Activated T-cell treated with anti-CD3 and anti-CD28 coated beads, Interleukin-2, amount 50 U/mL, for 24 hours (primary cell): ENCODE results near the gene PLIN1.
A peak's percentile ranks its signal among the peaks of the same experiment; 100 is the strongest.
"Not testable (repeated sequence)": the region's sequence is repeated elsewhere in the genome, so short reads cannot be mapped to it uniquely, and the experiment has no call there.

Source experiments
- DNase-seq: peaks from one replicate; pipeline ENCODE4 v3.0.0-alpha.2; 2020
- H3K27ac Mint-ChIP-seq: 2 replicates; pipeline ENCODE4 v1.8.0; 2020; ENCODE audit warnings: mild to moderate bottlenecking, mixed read lengths
- H3K27me3 Mint-ChIP-seq: 2 replicates; pipeline ENCODE4 v1.8.0; 2020; ENCODE audit warnings: mixed read lengths
- H3K36me3 Mint-ChIP-seq: 2 replicates; pipeline ENCODE4 v1.8.0; 2020; ENCODE audit warnings: low read depth, mixed read lengths
- H3K4me1 Mint-ChIP-seq: 2 replicates; pipeline ENCODE4 v1.8.0; 2020; ENCODE audit warnings: low read depth, mixed read lengths
- H3K4me3 Mint-ChIP-seq: 2 replicates; pipeline ENCODE4 v1.8.0; 2020; ENCODE audit warnings: mild to moderate bottlenecking, moderate library complexity, mixed read lengths
- H3K9me3 Mint-ChIP-seq: 2 replicates; pipeline ENCODE4 v1.8.0; 2020; ENCODE audit warnings: mixed read lengths

Gene PLIN1

DNA sequence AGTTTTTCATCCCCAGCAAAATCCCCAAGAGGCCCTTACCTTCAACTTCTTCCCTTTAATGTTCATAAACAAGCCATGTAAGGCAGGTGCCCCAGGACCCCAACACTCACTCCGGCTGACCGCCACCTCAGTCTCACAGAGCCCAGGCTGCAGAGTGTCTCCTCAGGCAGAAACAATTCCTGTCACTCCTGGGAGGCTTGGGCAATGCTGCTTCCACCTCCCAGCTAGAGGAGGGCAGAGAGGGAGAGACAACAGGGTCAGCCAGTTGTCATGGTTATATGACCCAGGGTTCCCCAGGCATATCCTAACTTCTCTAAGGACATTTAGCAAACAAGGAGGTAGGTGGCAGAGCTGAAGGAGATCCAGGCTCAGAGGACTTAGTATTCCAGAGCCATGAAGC lies at the start of gene PLIN1:
Gene PLIN1 (minus strand): TSS at position 156 of the 400 bp plus-strand sequence. CDS start 1,878 bp downstream, outside the sequence.
- Mint-ChIP-seq H3K9me3 (no peaks in the 10 kb centered on the region), H3K27ac (no peak within 1 kb of the TSS), H3K36me3 (peaks cover 7% of the 10 kb centered on the region), H3K4me3 (no peak within 1 kb of the TSS), H3K27me3 (no peaks in the 10 kb centered on the region), H3K4me1 (no peaks in the 10 kb centered on the region)
- no peak for DNase-seq

DNA sequence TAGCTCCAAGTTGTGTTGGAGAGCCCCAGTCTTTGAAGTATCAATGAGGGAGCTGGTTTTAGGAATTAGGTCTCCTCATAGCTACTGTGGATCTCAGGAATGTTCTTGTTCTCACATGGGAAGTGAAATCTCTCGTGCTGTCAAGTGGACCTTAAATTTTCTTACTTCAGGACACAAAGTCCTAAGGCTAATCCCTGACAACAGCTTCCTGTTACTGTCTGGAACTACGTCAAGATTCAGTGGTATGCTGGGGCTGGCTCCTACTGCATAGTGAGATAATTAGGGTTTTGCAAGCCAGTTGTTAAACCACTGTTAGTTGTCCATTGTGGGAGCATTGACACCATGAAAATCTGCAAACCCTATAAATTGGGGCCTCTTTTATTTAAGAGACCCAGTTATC lies 49.1 kb upstream of the PLIN1 start:
- Mint-ChIP-seq H3K36me3 (no peaks in the 10 kb centered on the region), H3K4me1 (no peaks in the 10 kb centered on the region), H3K4me3 (no peak overlapping the region), H3K27ac (no peak overlapping the region), H3K27me3 (no peaks in the 10 kb centered on the region), H3K9me3 (peaks cover 3% of the 10 kb centered on the region)
- DNase-seq: no peak

GRCh38 chr15:89725064-89725463 lies 45.9 kb upstream of the PLIN1 start:
- no peaks in the 10 kb centered on the region for H3K4me1 Mint-ChIP-seq
- no peak overlapping the region for H3K4me3 Mint-ChIP-seq
- peaks cover 5% of the 10 kb centered on the region for H3K27me3 Mint-ChIP-seq
- H3K9me3 Mint-ChIP-seq: peaks cover 3% of the 10 kb centered on the region
- no peak overlapping the region for H3K27ac Mint-ChIP-seq
- no peaks in the 10 kb centered on the region for H3K36me3 Mint-ChIP-seq
- DNase-seq: no peak

DNA sequence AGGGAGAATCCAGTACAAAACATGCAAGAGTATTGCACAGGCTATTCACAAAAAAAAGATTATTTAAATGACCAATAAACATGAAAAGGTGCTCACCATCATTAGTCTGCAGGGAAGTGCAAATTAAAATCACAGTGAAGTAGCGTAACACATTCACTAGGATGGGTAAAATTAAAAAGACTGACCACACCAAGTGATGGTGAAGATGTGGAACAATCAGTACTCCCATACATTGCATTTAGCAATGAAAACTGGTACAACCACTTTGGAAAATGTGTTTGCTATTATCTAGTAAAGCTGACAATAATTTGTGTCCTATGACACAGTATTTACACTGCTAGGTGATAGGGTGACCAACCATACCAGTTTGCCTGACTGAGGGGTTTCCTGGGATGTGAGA lies 45.5 kb upstream of the PLIN1 start:
- H3K4me3 Mint-ChIP-seq: no peak overlapping the region
- no peak for DNase-seq
- no peaks in the 10 kb centered on the region for H3K4me1 Mint-ChIP-seq
- no peaks in the 10 kb centered on the region for H3K36me3 Mint-ChIP-seq
- H3K27me3 Mint-ChIP-seq: peaks cover 5% of the 10 kb centered on the region
- H3K9me3 Mint-ChIP-seq: peaks cover 3% of the 10 kb centered on the region
- no peak overlapping the region for H3K27ac Mint-ChIP-seq

- Mint-ChIP-seq H3K9me3 (peaks cover 3% of the 10 kb centered on the region), H3K27me3 (peaks cover 5% of the 10 kb centered on the region), H3K4me3 (no peak overlapping the region), H3K36me3 (no peaks in the 10 kb centered on the region), H3K4me1 (no peaks in the 10 kb centered on the region), H3K27ac (no peak overlapping the region)
- no peak for DNase-seq
Observed at GRCh38 chr15:89723031-89723430, 43.9 kb upstream of the PLIN1 start.

DNA sequence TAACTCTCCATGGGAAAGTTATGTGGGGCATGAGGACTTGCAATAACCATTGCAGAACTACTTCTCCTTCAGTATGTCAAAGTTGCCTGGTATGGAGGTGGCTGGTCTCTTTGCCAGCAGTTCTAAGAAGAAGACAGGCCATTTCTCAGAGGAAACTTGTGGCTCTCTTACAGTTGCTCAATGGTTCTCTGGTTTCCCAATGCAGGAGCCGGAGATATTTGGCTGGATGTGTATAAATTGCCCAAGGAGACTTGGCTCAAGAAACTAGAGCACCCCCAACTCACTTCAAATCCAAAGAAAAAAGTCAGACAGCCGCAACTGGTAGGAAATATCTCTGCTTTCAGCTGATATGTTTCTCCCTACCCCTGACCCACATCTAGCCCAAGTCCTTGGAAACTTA lies 35.6 kb upstream of the PLIN1 start:
- H3K4me1 Mint-ChIP-seq: no peaks in the 10 kb centered on the region
- no peaks in the 10 kb centered on the region for H3K9me3 Mint-ChIP-seq
- peaks cover 2% of the 10 kb centered on the region for H3K27me3 Mint-ChIP-seq
- H3K36me3 Mint-ChIP-seq: no peaks in the 10 kb centered on the region
- DNase-seq: no peak
- no peak overlapping the region for H3K4me3 Mint-ChIP-seq
- no peak overlapping the region for H3K27ac Mint-ChIP-seq

DNA sequence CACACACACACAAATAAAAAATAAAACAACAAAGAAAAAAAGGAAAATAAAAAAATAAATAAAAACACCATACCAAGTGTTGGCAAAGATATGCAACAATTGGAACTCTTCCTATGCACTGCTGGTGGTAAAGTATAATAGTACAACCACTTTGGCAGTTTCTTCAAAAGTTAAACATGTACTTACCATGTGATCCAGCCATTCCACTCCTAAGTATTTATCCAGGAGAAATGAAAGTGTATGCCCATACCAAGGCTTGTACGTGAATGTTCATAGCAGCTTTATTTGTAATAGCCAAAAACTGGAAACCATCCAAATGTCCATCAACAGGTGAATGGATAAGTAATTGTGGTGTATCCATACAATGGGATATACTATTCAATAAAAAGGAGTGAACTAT lies 28.4 kb upstream of the PLIN1 start:
- Mint-ChIP-seq H3K36me3 (no peaks in the 10 kb centered on the region), H3K9me3 (no peaks in the 10 kb centered on the region), H3K4me3 (no peak overlapping the region), H3K4me1 (no peaks in the 10 kb centered on the region), H3K27me3 (peaks cover 24% of the 10 kb centered on the region), H3K27ac (no peak overlapping the region)
- no peak for DNase-seq

GRCh38 chr15:89704411-89704810 lies 25.2 kb upstream of the PLIN1 start:
- no peak overlapping the region for H3K27ac Mint-ChIP-seq
- no peaks in the 10 kb centered on the region for H3K9me3 Mint-ChIP-seq
- no peaks in the 10 kb centered on the region for H3K36me3 Mint-ChIP-seq
- H3K27me3 Mint-ChIP-seq: peaks cover 34% of the 10 kb centered on the region
- DNase-seq: no peak
- no peak overlapping the region for H3K4me3 Mint-ChIP-seq
- no peaks in the 10 kb centered on the region for H3K4me1 Mint-ChIP-seq

DNA sequence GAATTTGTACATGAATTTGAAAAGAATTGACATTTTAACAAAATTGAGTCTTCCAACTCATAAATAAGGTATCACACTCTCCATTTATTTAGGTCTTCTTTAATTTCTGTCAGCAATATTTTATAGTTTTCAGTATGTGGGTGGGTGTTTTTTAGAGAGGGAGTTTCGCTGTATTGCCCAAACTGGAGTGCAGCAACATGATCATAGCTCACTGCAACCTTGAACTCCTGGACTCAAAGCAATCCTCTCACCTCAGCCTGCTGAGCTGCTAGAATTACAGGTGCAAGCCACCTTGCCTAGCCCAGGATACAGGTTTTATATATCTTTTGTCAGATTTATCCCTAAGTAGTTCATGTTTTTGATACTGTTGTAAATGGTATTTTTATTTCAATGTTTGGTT lies 16.0 kb upstream of the PLIN1 start:
- Mint-ChIP-seq H3K9me3 (no peaks in the 10 kb centered on the region), H3K4me3 (no peak overlapping the region), H3K27ac (no peak overlapping the region), H3K27me3 (peaks cover 3% of the 10 kb centered on the region), H3K36me3 (peaks cover 7% of the 10 kb centered on the region), H3K4me1 (peaks cover 13% of the 10 kb centered on the region)
- DNase-seq: no peak

- Mint-ChIP-seq H3K4me1 (peaks cover 18% of the 10 kb centered on the region), H3K27me3 (peaks cover 3% of the 10 kb centered on the region), H3K4me3 (no peak overlapping the region), H3K36me3 (peaks cover 9% of the 10 kb centered on the region), H3K9me3 (no peaks in the 10 kb centered on the region), H3K27ac (no peak overlapping the region)
- no peak for DNase-seq
Observed at GRCh38 chr15:89693696-89694095, 14.5 kb upstream of the PLIN1 start.

DNA sequence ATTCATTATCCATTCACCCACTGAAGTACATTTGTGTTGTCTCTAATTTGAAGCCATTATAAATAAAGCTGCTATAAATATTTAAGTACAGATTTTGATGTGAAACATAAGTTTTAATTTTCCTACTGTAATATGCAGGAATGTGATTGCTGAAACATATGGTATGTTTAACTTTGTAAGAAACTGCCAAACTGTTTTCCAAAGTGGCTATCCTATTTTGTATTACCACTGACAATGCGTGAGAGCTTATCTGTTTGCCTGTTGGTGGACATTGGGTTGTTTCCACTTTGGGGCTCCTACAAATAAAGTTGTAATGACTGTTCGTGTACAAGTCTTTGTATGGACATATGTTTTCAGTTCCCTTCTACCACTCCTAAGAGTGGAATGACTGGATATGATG lies 13.9 kb upstream of the PLIN1 start:
- no peak overlapping the region for H3K27ac Mint-ChIP-seq

GRCh38 chr15:89690276-89691218 lies 11.4 kb upstream of the PLIN1 start, which contains the start of the genes PEX11A and WDR93:
Gene PEX11A (minus strand): TSS chr15:89690754. CDS start chr15:89690632, 122 bp downstream.
Gene WDR93 (plus strand): TSS chr15:89690811. CDS start chr15:89701747, 10,936 bp downstream.
- H3K4me3 Mint-ChIP-seq: peak within 1 kb of the TSS; percentile 88
- no peaks in the 10 kb centered on the region for H3K27me3 Mint-ChIP-seq
- H3K9me3 Mint-ChIP-seq: no peaks in the 10 kb centered on the region
- peak within 1 kb of the TSS; percentile 81 for H3K27ac Mint-ChIP-seq
- peaks cover 10% of the 10 kb centered on the region for H3K36me3 Mint-ChIP-seq
- peak; percentile 88 for DNase-seq
- peaks cover 18% of the 10 kb centered on the region for H3K4me1 Mint-ChIP-seq

More for the DNA sequence above, 13.9 kb upstream of the PLIN1 start:
- H3K36me3 Mint-ChIP-seq: peaks cover 9% of the 10 kb centered on the region
- no peak for DNase-seq
- H3K4me3 Mint-ChIP-seq: no peak overlapping the region
- H3K27me3 Mint-ChIP-seq: peaks cover 3% of the 10 kb centered on the region
- no peaks in the 10 kb centered on the region for H3K9me3 Mint-ChIP-seq
- H3K4me1 Mint-ChIP-seq: peaks cover 18% of the 10 kb centered on the region

GRCh38 chr15:89689930-89690275 lies 10.7 kb upstream of the PLIN1 start:
- H3K27me3 Mint-ChIP-seq, DNase-seq, H3K9me3 Mint-ChIP-seq: not testable (repeated sequence)
- Mint-ChIP-seq H3K4me1 (peaks cover 18% of the 10 kb centered on the region), H3K36me3 (peaks cover 13% of the 10 kb centered on the region), H3K27ac (peak overlapping the region; percentile 81), H3K4me3 (peak overlapping the region; percentile 88)

DNA sequence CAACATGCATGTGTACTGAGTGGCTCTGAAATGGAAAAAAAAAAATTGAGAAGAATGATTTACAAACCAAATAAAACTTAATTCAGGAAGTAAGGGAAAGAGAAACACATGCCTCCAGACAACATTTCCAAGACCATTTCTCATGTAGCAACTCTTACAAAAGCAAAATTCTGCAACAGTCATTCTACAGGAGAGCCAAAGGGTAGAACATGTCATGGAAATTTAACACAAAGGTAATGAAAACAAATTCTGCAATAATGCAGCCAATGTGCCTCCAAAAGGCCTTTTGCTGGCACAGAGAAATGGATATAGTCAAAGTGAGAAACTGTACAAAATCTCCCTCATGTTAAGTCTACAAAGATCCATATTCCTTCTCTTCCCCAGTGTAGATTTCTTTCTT lies 7.4 kb upstream of the PLIN1 start:
- H3K9me3 Mint-ChIP-seq: no peaks in the 10 kb centered on the region
- no peak overlapping the region for H3K4me3 Mint-ChIP-seq
- H3K36me3 Mint-ChIP-seq: peaks cover 22% of the 10 kb centered on the region
- no peaks in the 10 kb centered on the region for H3K27me3 Mint-ChIP-seq
- peaks cover 16% of the 10 kb centered on the region for H3K4me1 Mint-ChIP-seq
- no peak overlapping the region for H3K27ac Mint-ChIP-seq
- no peak for DNase-seq

- Mint-ChIP-seq H3K27me3 (no peaks in the 10 kb centered on the region), H3K4me3 (no peak overlapping the region), H3K36me3 (peaks cover 21% of the 10 kb centered on the region), H3K4me1 (peaks cover 13% of the 10 kb centered on the region), H3K9me3 (no peaks in the 10 kb centered on the region), H3K27ac (no peak overlapping the region)
- no peak for DNase-seq
Observed at GRCh38 chr15:89685995-89686394, 6.8 kb upstream of the PLIN1 start.
